NCI-H2227 (cell line): Measurements from ENCODE around the gene FNDC3B.

Source experiments
- DNase-seq: peaks from one replicate; lab custom pipeline; 2025; ENCODE audit not compliant: unreplicated experiment; lab: John Stamatoyannopoulos, UW

The FNDC3B gene

GRCh38 chr3:172112078-172112733 is 72.8 kb downstream of the FNDC3B start:
- DNase-seq = no peak

GRCh38 chr3:172112734-172113120 is 73.3 kb downstream of the FNDC3B start:
- no peak for DNase-seq

GRCh38 chr3:172113710-172114109 is 74.3 kb downstream of the FNDC3B start:
- no peak for DNase-seq

GRCh38 chr3:172115059-172115458 is 75.7 kb downstream of the FNDC3B start:
- DNase-seq = no peak

GRCh38 chr3:172115787-172116186 is 76.4 kb downstream of the FNDC3B start:
- no peak for DNase-seq

- no peak for DNase-seq
Measured at GRCh38 chr3:172118019-172118418, 78.6 kb downstream of the FNDC3B start.

GRCh38 chr3:172119266-172119969 is 80.0 kb downstream of the FNDC3B start:
- no peak for DNase-seq

- no peak for DNase-seq
Measured at GRCh38 chr3:172120912-172121311, 81.5 kb downstream of the FNDC3B start.

- DNase-seq = no peak
Measured at GRCh38 chr3:172121981-172122380, 82.6 kb downstream of the FNDC3B start.

- DNase-seq = no peak
Measured at GRCh38 chr3:172124271-172124670, 84.9 kb downstream of the FNDC3B start.

GRCh38 chr3:172125053-172125452 is 85.7 kb downstream of the FNDC3B start:
- no peak for DNase-seq

GRCh38 chr3:172125963-172126457 is 86.6 kb downstream of the FNDC3B start:
- no peak for DNase-seq

- no peak for DNase-seq
Measured at GRCh38 chr3:172126741-172127140, 87.4 kb downstream of the FNDC3B start.

- DNase-seq = no peak
Measured at GRCh38 chr3:172127141-172127540, 87.8 kb downstream of the FNDC3B start.

- DNase-seq = no peak
Measured at GRCh38 chr3:172127929-172128580, 88.7 kb downstream of the FNDC3B start.

GRCh38 chr3:172128858-172129257 is 89.5 kb downstream of the FNDC3B start:
- DNase-seq = no peak

- no peak for DNase-seq
Measured at GRCh38 chr3:172129498-172129849, 90.1 kb downstream of the FNDC3B start.

GRCh38 chr3:172129850-172130716 is 90.7 kb downstream of the FNDC3B start:
- DNase-seq = peak; percentile 32

- DNase-seq = no peak
Measured at GRCh38 chr3:172130717-172131050, 91.3 kb downstream of the FNDC3B start.

- no peak for DNase-seq
Measured at GRCh38 chr3:172131746-172132145, 92.4 kb downstream of the FNDC3B start.

GRCh38 chr3:172132159-172132586 is 92.8 kb downstream of the FNDC3B start:
- no peak for DNase-seq
